ENCODE results near the gene TENM4. TPM values are rescaled to one million over a fixed set of nuclear protein-coding genes. Genes with fewer than 3 reads are reported as not detected.

Gene TENM4
- total RNA-seq, 1 experiment from 2014 or later, result 9.9 TPM

DNA sequence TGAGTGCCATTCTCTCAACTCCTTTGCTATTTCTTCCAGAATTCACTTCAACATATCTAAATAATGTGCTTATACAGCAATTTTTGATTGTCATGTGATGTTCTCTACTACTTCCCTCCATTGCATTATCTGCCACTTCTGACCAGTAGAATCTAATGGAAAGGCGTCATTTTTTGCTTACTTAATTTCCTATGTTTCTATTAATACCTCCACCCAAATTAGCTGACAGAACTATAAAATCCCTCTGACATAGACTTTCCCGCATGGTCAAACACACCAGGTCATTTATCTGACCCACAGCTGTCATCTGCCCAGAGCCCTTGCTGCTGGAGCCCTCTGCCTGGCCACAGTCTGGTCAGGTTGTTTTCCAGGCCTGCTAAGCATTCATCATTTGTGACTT lies 607.6 kb downstream of the TENM4 start:
- POLR2A ChIA-PET, result interaction anchor here (1.3 kb wide), 1 partner anchor 53 kb away, joined by 3 read pairs; no protein-coding TSS in a partner anchor
- no peak for TF ChIP-seq CTCF (IDR thresholded peaks at IDR 0.05; ENCODE audit: unreplicated experiment)
- no peak overlapping the region for H3K4me3 Mint-ChIP-seq (ENCODE audit: unreplicated experiment)
- intact Hi-C loops (cut with micrococcal nuclease), result no loop called here
- DNase-seq (ENCODE audit: unreplicated experiment), result no peak
- no peaks in the 10 kb centered on the region for H3K27me3 Mint-ChIP-seq (ENCODE audit: insufficient read depth, unreplicated experiment)
- H3K9me3 Mint-ChIP-seq (ENCODE audit: unreplicated experiment), result no peaks in the 10 kb centered on the region
- H3K4me1 Mint-ChIP-seq (ENCODE audit: insufficient read depth, unreplicated experiment), result no peaks in the 10 kb centered on the region
- CTCF ChIA-PET, result interaction anchor here (1.3 kb wide), 1 partner anchor 187 kb away, joined by 5 read pairs; no protein-coding TSS in a partner anchor
- peaks cover 1% of the 10 kb centered on the region for H3K36me3 Mint-ChIP-seq (ENCODE audit: insufficient read depth, unreplicated experiment)
- H3K27ac Mint-ChIP-seq (ENCODE audit: low read depth, unreplicated experiment), result no peak overlapping the region
- BruUV-seq (replicated peaks), result no TSS peak

- no peaks in the 10 kb centered on the region for H3K36me3 Mint-ChIP-seq (ENCODE audit: insufficient read depth, unreplicated experiment)
- no peak for TF ChIP-seq CTCF (IDR thresholded peaks at IDR 0.05; ENCODE audit: unreplicated experiment)
- ChIA-PET POLR2A (no interaction called here), CTCF (interaction anchor here (0.7 to 1.6 kb wide), 5 partner anchors 34 to 1079 kb away, joined by 3 to 5 read pairs (median 4); no protein-coding TSS in a partner anchor)
- no peak overlapping the region for H3K4me3 Mint-ChIP-seq (ENCODE audit: unreplicated experiment)
- H3K27ac Mint-ChIP-seq (ENCODE audit: low read depth, unreplicated experiment), result no peak overlapping the region
- DNase-seq (ENCODE audit: unreplicated experiment), result peak; percentile 11
- no TSS peak for BruUV-seq (replicated peaks)
- no peaks in the 10 kb centered on the region for H3K27me3 Mint-ChIP-seq (ENCODE audit: insufficient read depth, unreplicated experiment)
- intact Hi-C loops (cut with micrococcal nuclease), result no loop called here
- no peaks in the 10 kb centered on the region for H3K4me1 Mint-ChIP-seq (ENCODE audit: insufficient read depth, unreplicated experiment)
- H3K9me3 Mint-ChIP-seq (ENCODE audit: unreplicated experiment), result no peaks in the 10 kb centered on the region
Measured at GRCh38 chr11:78832226-78832947, 608.4 kb downstream of the TENM4 start.

GRCh38 chr11:78831571-78831970 lies 609.3 kb downstream of the TENM4 start:
- ChIA-PET POLR2A (no interaction called here), CTCF (interaction anchor here (1.0 to 1.6 kb wide), 4 partner anchors 33 to 326 kb away, joined by 3 to 4 read pairs (median 4); no protein-coding TSS in a partner anchor)

More at GRCh38 chr11:78831571-78831970, 609.3 kb downstream of the TENM4 start:
- BruUV-seq (replicated peaks), result no TSS peak
- H3K36me3 Mint-ChIP-seq (ENCODE audit: insufficient read depth, unreplicated experiment), result no peaks in the 10 kb centered on the region
- H3K4me1 Mint-ChIP-seq (ENCODE audit: insufficient read depth, unreplicated experiment), result no peaks in the 10 kb centered on the region
- H3K27me3 Mint-ChIP-seq (ENCODE audit: insufficient read depth, unreplicated experiment), result no peaks in the 10 kb centered on the region
- no peak overlapping the region for H3K4me3 Mint-ChIP-seq (ENCODE audit: unreplicated experiment)
- H3K9me3 Mint-ChIP-seq (ENCODE audit: unreplicated experiment), result no peaks in the 10 kb centered on the region
- no peak for DNase-seq (ENCODE audit: unreplicated experiment)
- intact Hi-C loops (cut with micrococcal nuclease), result no loop called here
- H3K27ac Mint-ChIP-seq (ENCODE audit: low read depth, unreplicated experiment), result no peak overlapping the region
- TF ChIP-seq CTCF (IDR thresholded peaks at IDR 0.05; ENCODE audit: unreplicated experiment), result no peak

Measured in MCF 10A (cell line).